ENCODE results near the gene TESK2.
"Not testable (repeated sequence)": the region's sequence is repeated elsewhere in the genome, so short reads cannot be mapped to it uniquely, and the experiment has no call there.

TESK2 gene

DNA sequence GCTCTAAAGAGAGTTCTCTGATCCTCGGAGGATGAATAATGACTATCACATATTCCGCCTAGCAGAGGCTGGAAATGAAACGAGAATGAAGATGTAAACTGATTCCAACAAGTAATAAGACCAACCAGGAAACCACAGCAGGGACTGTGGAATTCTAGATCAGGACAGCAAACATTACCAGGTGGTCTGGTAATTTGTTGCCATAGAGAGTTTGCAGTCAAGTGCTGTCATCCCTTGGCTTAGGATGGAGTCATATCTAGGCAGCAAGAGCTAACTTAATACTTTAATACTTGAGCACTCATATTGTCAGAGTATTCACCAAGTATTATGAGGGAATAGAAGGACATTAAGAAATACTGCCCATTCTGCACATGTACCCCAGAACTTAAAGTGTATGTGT, 105.7 kb downstream of the TESK2 start:
- in situ Hi-C loops (cut with HindIII; ENCODE audit: low sequenced_read_pairs): no loop called here
- no peak overlapping the region for H3K4me3 ChIP-seq (ENCODE audit: low read depth, low read length)
- no peak for DNase-seq (ENCODE audit: low read depth)
- TF ChIP-seq, protein P1, sequence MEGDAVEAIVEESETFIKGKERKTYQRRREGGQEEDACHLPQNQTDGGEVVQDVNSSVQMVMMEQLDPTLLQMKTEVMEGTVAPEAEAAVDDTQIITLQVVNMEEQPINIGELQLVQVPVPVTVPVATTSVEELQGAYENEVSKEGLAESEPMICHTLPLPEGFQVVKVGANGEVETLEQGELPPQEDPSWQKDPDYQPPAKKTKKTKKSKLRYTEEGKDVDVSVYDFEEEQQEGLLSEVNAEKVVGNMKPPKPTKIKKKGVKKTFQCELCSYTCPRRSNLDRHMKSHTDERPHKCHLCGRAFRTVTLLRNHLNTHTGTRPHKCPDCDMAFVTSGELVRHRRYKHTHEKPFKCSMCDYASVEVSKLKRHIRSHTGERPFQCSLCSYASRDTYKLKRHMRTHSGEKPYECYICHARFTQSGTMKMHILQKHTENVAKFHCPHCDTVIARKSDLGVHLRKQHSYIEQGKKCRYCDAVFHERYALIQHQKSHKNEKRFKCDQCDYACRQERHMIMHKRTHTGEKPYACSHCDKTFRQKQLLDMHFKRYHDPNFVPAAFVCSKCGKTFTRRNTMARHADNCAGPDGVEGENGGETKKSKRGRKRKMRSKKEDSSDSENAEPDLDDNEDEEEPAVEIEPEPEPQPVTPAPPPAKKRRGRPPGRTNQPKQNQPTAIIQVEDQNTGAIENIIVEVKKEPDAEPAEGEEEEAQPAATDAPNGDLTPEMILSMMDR (IDR thresholded peaks at IDR 0.05; ENCODE audit: low read depth, low read length, missing control alignments): no peak

DNA sequence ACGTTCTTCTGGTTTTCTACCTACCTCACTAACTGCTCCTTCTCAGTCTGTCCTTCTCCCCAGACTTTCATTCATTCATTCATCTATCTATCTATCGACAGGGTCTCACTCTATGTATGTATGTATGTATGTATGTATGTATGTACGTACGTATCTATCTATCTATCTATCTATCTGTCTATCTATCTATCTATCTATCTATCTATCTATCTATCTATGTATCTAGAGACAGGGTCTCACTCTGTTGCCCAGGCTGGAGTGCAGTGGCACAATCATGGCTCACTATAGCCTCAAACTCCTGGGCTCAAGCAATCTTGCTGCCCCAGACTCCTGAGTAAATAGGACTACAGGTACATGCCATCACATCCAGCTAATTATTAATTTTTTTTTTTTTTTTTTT, 106.8 kb downstream of the TESK2 start:
- H3K4me3 ChIP-seq (ENCODE audit: low read depth, low read length); in situ Hi-C loops (cut with HindIII; ENCODE audit: low sequenced_read_pairs); DNase-seq (ENCODE audit: low read depth): not testable (repeated sequence)

DNA sequence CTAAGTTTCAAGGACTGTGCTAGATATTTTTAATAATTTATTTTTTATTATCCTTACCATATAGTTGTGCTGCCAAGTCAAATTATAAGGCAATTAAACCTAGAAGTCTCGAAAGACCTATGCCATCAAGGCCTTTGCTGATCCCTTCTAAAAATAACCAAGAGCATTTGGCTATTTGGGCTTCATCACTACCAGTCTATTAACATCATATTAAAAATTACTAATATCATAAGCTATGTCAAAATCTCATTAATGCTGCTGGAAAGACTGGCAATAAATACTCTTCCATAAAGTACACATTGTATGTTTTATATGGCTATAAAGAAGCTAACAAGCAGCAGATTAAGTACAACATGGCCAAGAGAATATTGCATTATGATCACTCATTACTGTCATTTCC, 107.8 kb downstream of the TESK2 start:
- no peak for DNase-seq (ENCODE audit: low read depth)
- no peak overlapping the region for H3K4me3 ChIP-seq (ENCODE audit: low read depth, low read length)
- in situ Hi-C loops (cut with HindIII; ENCODE audit: low sequenced_read_pairs): no loop called here
- TF ChIP-seq, protein P1 (IDR thresholded peaks at IDR 0.05; ENCODE audit: low read depth, low read length, missing control alignments): no peak

DNA sequence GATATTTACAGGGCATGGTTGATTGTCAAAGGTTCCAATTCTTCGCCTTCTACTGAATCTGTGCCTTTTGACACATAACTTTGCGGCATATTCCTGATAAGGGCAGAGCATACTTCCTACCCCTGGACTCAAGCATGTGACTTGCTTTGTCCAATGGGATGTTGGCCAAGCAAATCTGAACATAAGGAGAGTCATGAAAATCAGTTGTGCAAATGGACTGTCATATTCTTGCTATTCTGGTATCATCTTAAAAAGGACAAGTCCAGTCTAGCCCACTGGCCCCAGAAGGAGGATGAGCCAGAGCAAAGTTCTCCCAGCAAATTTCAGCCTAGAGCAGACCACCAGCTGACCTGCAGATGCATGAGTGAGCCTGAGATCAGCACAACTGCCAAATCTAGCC, 109.7 kb downstream of the TESK2 start:
- no peak for DNase-seq (ENCODE audit: low read depth)
- no peak overlapping the region for H3K4me3 ChIP-seq (ENCODE audit: low read depth, low read length)
- in situ Hi-C loops (cut with HindIII; ENCODE audit: low sequenced_read_pairs): no loop called here
- TF ChIP-seq, protein P1 (IDR thresholded peaks at IDR 0.05; ENCODE audit: low read depth, low read length, missing control alignments): no peak

DNA sequence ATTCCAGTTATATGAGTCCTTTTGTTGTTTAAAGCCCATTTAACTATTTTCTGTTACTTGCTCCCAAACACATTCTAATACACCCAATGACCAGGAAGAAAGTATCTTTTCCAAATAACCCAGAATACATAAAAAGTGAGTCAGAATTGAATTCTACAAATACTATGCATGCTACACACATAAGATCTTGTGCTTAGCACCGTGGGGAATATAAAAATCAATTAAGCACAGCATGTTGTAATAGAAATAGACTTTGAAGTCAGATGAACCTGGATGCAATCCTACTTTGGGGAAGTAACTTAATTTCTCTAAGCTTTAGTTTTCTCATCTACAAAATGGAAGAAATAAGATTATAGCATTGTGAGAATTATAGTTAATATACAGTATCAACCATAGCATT, 110.2 kb downstream of the TESK2 start:
- no peak overlapping the region for H3K4me3 ChIP-seq (ENCODE audit: low read depth, low read length)
- in situ Hi-C loops (cut with HindIII; ENCODE audit: low sequenced_read_pairs): no loop called here
- no peak for DNase-seq (ENCODE audit: low read depth)
- TF ChIP-seq, protein P1 (IDR thresholded peaks at IDR 0.05; ENCODE audit: low read depth, low read length, missing control alignments): no peak

DNA sequence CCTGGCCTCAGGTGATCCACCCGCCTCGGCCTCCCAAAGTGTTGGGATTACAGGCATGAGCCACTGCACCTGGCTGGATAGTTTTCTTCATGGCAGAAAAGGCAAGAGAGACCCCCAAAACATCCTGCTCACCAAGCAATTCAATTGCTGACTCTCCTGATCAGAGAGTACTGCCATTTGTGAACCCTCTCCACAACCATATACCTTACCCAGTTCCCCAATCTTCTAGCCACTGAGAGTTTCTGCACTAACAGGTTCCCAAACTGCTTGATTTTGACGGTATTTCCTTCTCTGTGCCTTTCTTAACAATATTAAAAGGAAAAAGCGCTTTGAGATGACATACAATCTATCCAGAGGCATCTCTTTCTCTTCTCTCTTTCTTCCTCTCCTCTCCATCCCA, 110.8 kb downstream of the TESK2 start:
- TF ChIP-seq, protein P1 (IDR thresholded peaks at IDR 0.05; ENCODE audit: low read depth, low read length, missing control alignments): no peak
- H3K4me3 ChIP-seq (ENCODE audit: low read depth, low read length): no peak overlapping the region
- no peak for DNase-seq (ENCODE audit: low read depth)
- in situ Hi-C loops (cut with HindIII; ENCODE audit: low sequenced_read_pairs): no loop called here

DNA sequence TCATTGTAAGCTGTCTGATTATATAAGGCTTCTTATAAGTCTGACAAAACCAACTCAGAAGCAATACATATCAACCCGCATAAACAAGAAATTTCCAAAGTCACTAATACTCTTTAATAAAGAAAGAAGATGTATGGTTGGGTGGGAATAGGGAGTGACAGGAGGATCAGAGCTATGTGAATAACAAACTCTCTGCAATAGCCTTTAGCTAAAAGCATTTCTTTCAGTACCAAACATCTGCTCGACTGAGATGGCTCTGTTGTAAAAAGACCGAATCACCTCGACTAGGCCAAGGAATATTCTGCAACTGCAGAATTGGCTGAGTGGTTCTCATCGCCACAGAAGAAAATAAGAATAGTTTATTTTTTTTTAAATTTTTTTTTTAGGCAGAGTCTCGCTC, 111.4 kb downstream of the TESK2 start:
- no peak for DNase-seq (ENCODE audit: low read depth)
- TF ChIP-seq, protein P1 (IDR thresholded peaks at IDR 0.05; ENCODE audit: low read depth, low read length, missing control alignments): no peak
- H3K4me3 ChIP-seq (ENCODE audit: low read depth, low read length): no peak overlapping the region
- in situ Hi-C loops (cut with HindIII; ENCODE audit: low sequenced_read_pairs): no loop called here

All from astrocyte of the cerebellum (primary cell).